ENCODE data around the gene RTP4.
"Not testable (repeated sequence)": the region's sequence is repeated elsewhere in the genome, so short reads cannot be mapped to it uniquely, and the experiment has no call there.

Gene RTP4

DNA sequence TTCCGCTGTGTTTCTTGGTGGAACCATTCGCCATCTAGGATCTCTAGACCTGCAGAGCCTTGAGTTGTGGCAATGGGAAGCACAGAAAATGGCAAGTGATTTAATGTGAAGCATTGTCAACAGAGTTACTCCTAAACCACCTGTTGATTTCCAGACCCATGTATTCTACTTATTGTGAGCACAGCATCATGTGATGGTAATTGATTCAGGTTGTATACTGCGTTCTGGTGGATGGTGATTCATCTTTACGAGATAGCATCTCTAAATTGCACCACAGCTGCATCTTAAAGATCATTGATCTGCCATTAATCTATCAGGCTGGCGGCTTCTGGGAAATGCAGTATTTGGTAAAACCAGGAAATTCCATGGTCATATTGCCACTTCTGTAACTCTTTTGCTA is 7.4 kb downstream of the RTP4 start:
- no peak for DNase-seq

DNA sequence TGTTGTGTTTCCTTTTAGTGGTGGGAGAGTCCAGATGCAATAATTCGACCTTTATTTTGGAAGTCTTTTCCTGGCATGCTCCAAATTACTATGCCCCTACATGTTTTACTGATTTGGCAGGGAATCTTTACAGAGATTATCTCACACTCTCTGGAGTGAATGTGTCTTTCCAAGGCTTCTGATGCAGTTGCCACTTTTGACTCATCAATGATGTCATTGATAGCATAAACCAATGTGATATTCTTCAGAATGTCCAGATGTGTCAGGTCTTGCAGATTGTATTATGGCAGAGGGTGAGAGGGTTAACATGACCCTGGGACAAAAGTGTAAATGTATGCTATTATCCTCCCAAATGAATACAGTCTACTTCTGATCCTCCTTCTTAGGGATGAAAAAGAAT is 9.7 kb downstream of the RTP4 start:
- peak; percentile 24 for DNase-seq

DNA sequence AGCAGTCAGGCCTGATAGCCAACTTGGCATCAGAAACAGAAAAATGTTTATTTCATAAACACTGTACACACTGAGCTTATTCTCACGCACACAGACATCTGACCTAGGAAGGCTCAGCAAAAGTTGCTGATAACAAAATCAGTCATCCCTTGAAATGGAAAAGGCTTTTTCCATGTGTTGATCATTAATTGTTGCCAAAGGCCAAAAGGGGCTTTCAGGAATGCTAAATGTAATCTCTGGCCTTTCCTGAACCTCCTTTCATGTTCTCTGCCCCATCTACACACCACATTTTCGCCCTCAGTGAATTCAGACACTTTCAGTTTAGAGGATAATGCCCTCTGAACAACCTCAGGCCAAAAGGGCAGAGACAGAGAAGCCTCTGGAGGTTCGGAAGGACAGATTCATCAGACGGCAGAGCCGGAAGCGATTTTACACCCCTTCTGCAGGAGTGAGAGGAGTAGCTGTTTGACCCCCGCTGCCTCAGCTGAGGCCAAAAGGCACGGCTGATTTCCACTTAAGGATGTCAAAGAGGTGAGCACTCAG is 14.5 kb downstream of the RTP4 start:
- DNase-seq = peak; percentile 80

DNA sequence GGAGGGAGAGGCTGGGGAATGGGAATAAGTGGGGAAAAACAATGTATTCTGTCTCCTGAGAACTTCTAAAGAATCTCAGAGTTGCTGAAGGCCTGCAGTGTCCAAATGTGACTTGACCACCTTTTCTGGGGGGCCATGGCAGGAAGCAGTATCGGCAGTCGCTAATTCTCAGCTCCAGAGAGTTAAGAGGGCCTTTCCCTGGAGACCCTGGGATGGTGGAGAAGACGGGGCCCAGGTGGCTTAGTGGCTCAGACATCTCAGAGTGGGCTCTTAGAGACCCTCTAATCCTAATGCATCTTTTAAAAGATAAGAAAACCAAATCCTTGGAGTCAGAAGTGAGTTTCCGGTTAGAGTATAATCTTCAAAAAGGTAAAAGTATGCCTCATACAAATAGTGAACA is 15.1 kb downstream of the RTP4 start:
- no peak for DNase-seq

DNA sequence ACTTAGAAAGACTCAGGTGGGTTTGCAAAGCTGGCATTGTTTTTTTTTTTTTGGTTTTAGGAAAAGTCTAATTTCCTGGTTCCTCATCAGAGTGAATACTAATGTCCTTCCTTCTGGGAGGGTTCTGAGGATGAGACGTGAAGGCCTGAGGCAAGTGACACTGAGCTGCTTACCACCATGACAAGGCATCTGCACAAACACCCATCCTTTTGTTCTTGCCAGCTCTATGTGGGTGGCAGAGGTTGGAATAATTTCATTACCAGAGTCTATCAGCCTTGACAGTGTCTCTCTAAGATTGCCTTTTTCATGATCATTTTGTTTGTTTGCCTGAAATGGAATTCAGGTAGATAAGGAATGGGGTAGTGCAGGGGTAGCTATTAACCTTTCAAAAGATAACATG is 17.1 kb downstream of the RTP4 start:
- DNase-seq = peak; percentile 43

DNA sequence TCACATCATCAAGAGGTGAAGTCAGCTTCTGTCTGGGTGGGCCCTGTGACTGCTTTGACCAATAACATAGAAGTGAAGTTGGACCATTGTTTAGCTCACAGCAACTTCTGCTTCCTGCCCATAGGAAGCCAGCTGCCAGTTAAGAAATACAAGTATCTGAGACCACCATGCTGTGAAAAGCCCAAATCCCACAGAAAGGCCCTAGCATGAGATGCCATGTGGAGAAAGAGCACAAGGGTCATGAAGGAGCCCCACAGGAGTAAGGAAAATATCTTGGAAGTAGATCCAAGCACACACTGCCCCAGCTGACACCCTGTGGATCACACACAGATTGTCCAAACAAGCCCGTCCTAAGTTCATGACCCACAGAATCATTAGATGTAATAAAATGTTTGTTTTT is 28.5 kb downstream of the RTP4 start:
- DNase-seq = no peak

DNA sequence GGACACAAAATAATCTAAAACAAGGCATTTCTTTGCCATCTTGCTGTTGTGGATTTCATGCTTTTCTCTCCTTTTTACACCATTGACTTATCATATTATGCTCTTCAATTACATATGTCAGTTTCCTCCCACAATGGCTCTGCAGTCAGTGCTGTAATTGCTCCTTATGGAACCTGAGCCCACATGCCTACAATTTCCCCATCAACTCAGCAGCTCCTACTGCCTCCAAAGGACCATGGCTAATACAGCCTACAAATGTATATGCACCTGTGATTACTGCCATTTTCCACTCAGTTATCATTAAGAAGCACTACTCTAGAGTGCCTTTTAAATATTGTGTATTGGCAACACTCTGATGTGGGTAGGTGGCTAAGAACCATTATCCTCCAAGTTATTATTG is 30.8 kb downstream of the RTP4 start:
- no peak for DNase-seq

DNA sequence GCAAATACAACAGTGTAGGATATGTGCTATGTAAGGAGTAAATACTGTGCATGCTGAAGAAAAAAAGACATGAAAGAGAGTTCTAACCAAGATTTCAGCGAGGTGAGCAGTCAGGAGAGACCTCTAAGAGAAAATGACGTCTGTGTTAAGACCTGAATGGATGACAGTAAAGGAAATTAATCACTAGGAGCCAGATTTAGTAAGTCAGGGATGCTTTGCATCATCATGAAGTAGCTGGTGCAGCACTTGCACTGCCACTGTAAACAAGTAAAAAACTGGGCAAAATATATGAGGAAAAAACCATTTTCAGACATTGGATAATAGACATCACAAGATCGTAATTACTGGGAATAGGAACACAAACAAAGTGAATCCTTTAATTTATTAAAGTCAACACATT is 32.6 kb downstream of the RTP4 start:
- DNase-seq = no peak

DNA sequence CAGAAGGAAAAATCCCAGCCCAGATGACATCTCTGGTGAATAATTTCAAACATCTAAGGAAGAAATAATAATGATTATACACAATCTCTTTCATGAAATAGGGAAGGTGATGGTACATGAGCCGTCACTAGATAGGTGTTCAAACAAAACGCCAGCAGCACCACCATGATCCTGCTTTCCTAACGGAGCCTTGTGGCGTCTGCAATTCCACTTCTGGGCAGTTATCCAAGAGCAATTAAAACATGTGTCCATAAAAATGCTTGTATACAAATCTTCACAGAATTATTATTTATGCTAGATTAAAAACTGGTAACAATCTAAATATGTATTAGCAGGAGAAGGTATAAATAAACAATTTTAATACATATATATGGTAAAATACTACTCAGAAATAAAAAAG is 33.7 kb downstream of the RTP4 start:
- no peak for DNase-seq

DNA sequence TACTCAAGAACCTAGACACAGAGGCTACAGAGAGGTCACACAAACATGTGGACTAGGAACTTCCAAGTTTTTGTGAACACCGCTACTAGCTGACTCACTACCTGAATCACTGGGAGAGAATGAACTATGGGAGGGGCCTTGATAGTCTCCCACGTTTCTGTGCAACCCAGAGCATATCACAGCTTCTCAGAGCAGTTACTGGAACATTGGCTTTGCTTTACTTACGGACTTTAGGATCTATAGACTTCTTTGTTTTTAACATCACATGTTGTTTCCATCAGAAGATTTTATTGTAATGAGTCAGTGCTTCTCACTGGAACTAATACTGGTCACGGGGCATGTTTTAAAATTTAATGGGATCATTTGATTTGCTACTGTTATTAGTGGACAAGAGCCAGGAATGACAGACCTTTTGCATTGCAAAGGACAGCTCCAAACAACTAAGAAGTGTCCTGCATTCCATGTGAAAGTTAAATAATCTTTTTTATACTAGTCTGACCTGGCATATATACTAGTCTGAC is 35.6 kb downstream of the RTP4 start:
- DNase-seq = peak; percentile 99

DNA sequence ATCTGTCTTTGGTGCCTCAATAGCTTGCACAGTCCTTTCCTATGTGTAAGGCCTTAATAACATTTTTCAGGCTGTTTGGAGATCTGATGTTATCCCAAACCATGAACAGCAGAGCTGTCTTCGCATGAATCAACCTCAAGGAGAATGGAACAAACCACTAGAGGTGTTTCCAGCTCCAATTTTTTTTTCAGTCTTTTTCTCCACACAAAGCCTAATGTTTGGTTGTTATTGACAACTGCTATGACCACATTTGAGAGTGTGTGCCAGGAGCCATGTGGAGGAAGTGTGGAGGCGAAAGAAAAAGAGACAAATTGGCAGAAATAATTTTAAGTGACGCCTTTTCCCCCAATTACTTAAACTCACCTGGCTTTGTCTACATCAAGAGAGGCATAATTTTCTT is 38.7 kb downstream of the RTP4 start:
- no peak for DNase-seq

DNA sequence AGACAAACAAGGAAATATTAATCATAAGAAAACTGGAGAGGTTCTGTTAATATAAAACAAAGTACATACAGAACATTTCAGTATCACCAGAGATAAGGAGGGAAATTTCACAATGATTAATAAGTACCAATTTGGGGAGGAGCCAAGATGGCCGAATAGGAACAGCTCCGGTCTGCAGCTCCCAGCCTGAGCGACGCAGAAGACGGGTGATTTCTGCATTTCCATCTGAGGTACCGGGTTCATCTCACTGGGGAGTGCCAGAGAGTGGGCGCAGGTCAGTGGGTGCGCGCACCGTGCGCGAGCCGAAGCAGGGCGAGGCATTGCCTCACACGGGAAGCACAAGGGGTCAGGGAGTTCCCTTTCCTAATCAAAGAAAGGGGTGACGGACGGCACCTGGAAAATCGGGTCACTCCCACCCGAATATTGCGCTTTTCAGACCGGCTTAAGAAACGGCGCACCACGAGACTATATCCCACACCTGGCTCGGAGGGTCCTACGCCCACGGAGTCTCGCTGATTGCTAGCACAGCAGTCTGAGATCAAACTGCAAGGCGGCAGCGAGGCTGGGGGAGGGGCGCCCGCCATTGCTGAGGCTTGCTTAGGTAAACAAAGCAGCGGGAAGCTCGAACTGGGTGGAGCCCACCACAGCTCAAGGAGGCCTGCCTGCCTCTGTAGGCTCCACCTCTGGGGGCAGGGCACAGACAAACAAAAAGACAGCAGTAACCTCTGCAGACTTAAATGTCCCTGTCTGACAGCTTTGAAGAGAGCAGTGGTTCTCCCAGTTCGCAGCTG is 44.0 kb downstream of the RTP4 start:
- DNase-seq = not testable (repeated sequence)
